ENCODE measurements around the gene PPIL1. TPM values are rescaled to one million over a fixed set of nuclear protein-coding genes. Genes with fewer than 3 reads are reported as not detected.

PPIL1 gene
- total RNA-seq, 1 experiment from 2014 or later, result 72.0 TPM

DNA sequence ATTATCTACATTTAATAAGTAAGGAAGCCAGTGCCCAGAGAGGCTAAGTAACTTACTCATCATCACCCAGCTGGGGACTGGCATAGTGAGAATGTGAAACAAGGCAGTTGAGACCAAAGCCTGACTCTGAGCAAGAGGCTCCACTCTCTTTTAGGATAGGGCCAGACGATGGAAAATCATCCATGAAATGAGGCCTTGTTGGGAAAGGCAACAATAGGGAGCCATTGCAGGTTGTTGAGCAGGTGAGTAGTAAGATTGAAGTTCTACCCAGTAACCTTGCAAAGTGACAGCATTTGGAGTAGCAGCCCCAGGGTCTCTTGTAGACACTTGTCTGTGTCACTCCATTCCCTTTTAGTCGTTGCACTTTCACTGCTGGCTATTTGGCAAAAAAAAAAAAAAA, 32.8 kb downstream of the PPIL1 start:
- no peak for DNase-seq (ENCODE audit: low spot score)
- ChIA-PET POLR2A (ENCODE audit: low non-redundant PET) (no interaction called here), CTCF (no interaction called here)
- Histone ChIP-seq H3K4me1 (ENCODE audit: insufficient read depth, low read length, poor library complexity, severe bottlenecking) (peaks cover 5% of the 10 kb centered on the region), H3K9me3 (ENCODE audit: low read depth, low read length, poor library complexity, severe bottlenecking) (no peaks in the 10 kb centered on the region), H3K4me3 (ENCODE audit: low read depth, low read length, poor library complexity, severe bottlenecking) (no peak overlapping the region), H3K27me3 (replicated peaks; ENCODE audit: insufficient read depth, low read depth, low read length, poor library complexity) (peaks cover 4% of the 10 kb centered on the region), H3K27ac (ENCODE audit: low read depth, low read length, poor library complexity, severe bottlenecking) (no peak overlapping the region), H3K36me3 (ENCODE audit: insufficient read depth, low read length, poor library complexity, severe bottlenecking) (no peaks in the 10 kb centered on the region)
- intact Hi-C loops (cut with micrococcal nuclease; ENCODE audit: unreplicated experiment), result no loop called here
- no peak for TF ChIP-seq EZH2 (IDR thresholded peaks at IDR 0.05; ENCODE audit: borderline replicate concordance, low read depth, low read length, poor library complexity, severe bottlenecking)
- TF ChIP-seq, protein P1, sequence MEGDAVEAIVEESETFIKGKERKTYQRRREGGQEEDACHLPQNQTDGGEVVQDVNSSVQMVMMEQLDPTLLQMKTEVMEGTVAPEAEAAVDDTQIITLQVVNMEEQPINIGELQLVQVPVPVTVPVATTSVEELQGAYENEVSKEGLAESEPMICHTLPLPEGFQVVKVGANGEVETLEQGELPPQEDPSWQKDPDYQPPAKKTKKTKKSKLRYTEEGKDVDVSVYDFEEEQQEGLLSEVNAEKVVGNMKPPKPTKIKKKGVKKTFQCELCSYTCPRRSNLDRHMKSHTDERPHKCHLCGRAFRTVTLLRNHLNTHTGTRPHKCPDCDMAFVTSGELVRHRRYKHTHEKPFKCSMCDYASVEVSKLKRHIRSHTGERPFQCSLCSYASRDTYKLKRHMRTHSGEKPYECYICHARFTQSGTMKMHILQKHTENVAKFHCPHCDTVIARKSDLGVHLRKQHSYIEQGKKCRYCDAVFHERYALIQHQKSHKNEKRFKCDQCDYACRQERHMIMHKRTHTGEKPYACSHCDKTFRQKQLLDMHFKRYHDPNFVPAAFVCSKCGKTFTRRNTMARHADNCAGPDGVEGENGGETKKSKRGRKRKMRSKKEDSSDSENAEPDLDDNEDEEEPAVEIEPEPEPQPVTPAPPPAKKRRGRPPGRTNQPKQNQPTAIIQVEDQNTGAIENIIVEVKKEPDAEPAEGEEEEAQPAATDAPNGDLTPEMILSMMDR (conservative IDR thresholded peaks at IDR 0.05; ENCODE audit: low read depth, low read length), result no peak
- BruUV-seq (replicated peaks), result no TSS peak

DNA sequence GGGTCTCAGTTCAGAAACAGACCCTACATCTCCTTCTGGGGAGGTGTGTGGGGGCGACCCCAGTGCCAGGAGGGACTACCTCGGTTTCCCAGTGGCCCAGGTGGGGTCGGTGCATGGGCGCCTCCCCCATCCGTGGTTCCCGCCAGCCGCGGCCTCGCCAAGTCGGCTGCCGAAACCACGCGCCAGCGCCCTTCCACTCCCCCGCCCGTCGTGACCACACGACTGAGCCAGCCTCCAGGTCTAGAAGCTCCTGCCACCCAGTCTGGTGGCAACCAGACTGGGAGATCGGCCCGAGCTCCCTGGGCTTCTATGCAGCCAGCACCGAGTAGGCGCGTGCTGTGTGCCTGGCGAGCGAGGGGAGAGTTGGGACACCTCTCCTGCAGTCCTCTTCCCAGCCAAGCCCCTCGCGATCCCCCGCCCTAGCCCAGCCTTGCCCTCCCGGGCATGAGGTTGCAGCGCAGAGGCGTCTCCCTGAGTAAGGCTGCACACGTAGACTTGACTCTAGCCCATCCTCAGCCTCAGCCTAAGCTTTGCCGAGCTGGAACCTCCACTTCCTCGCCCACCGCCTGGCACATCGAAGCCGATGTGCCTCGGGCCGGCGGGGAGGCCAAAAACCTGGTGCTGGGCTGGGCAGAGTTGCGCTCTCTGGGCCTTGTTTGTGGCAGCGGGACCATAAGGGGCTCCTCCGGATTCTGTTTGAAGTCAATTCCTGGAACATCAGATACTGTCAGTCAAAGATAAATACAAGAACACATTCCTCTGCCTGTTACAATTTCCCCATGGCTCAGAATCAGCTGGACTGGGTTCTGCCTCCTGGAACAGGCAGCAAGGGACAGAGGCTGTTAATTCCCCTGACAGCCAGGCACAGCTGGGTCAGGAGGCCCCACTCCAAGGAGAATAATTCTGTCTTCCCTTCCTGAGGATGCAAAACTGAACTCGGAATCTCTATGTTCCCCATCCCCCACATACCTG, 33.9 kb downstream of the PPIL1 start:
- peak overlapping the region; percentile 52 for H3K4me3 ChIP-seq (ENCODE audit: low read depth, low read length, poor library complexity, severe bottlenecking)
- intact Hi-C loops (cut with micrococcal nuclease; ENCODE audit: unreplicated experiment), result no loop called here
- TF ChIP-seq EZH2 (IDR thresholded peaks at IDR 0.05; ENCODE audit: borderline replicate concordance, low read depth, low read length, poor library complexity, severe bottlenecking), result no peak
- TF ChIP-seq, protein P1 (conservative IDR thresholded peaks at IDR 0.05; ENCODE audit: low read depth, low read length), result no peak
- ChIA-PET POLR2A (ENCODE audit: low non-redundant PET) (no interaction called here), CTCF (no interaction called here)
- peaks cover 5% of the 10 kb centered on the region for H3K4me1 ChIP-seq (ENCODE audit: insufficient read depth, low read length, poor library complexity, severe bottlenecking)
- no peaks in the 10 kb centered on the region for H3K9me3 ChIP-seq (ENCODE audit: low read depth, low read length, poor library complexity, severe bottlenecking)
- no peak for DNase-seq (ENCODE audit: low spot score)
- no peaks in the 10 kb centered on the region for H3K36me3 ChIP-seq (ENCODE audit: insufficient read depth, low read length, poor library complexity, severe bottlenecking)
- H3K27me3 ChIP-seq (replicated peaks; ENCODE audit: insufficient read depth, low read depth, low read length, poor library complexity), result peaks cover 4% of the 10 kb centered on the region
- no peak overlapping the region for H3K27ac ChIP-seq (ENCODE audit: low read depth, low read length, poor library complexity, severe bottlenecking)
- BruUV-seq (replicated peaks), result no TSS peak

DNA sequence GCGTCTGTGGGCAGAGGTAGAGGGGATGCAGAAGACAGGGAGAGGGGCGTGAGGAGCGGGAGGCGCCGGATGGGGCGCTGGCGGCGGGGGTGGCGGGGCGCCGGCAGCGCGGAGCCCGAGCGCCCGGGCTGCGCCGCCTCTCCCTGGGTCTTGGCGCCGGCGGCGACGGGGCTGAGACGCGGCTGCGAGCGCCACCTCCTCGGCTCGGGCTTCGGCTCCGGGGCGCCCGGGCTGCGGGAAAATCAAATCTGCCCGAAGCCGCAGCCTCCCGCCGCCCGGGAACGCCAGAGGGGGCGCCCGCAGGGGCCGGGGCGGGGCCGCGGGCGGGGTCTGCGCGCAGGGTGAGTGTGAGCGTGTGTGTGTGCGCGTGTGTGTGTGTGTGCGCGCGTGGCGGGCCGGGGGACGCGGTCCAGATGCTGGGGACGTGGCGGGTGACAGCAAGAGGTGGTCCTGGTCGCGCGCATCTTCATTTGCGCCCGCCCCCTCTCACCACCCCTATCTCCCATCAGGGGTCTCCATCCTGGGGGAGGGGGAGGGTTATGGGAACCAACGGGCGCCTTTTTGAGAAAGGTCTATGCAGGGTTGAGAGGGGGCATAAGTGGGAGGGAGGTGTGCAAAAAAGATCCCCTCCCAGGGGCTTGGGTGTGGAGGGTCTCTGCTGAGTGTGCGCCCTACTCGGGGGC, 34.7 kb downstream of the PPIL1 start:
- H3K4me1 ChIP-seq (ENCODE audit: insufficient read depth, low read length, poor library complexity, severe bottlenecking), result peaks cover 5% of the 10 kb centered on the region
- ChIA-PET POLR2A (ENCODE audit: low non-redundant PET) (no interaction called here), CTCF (no interaction called here)
- no peak overlapping the region for H3K27ac ChIP-seq (ENCODE audit: low read depth, low read length, poor library complexity, severe bottlenecking)
- H3K4me3 ChIP-seq (ENCODE audit: low read depth, low read length, poor library complexity, severe bottlenecking), result peak overlapping the region; percentile 52
- peaks cover 4% of the 10 kb centered on the region for H3K27me3 ChIP-seq (replicated peaks; ENCODE audit: insufficient read depth, low read depth, low read length, poor library complexity)
- peak; percentile 69 for DNase-seq (ENCODE audit: low spot score)
- no peaks in the 10 kb centered on the region for H3K9me3 ChIP-seq (ENCODE audit: low read depth, low read length, poor library complexity, severe bottlenecking)
- H3K36me3 ChIP-seq (ENCODE audit: insufficient read depth, low read length, poor library complexity, severe bottlenecking), result no peaks in the 10 kb centered on the region
- TF ChIP-seq EZH2 (IDR thresholded peaks at IDR 0.05; ENCODE audit: borderline replicate concordance, low read depth, low read length, poor library complexity, severe bottlenecking), result no peak
- TF ChIP-seq, protein P1 (conservative IDR thresholded peaks at IDR 0.05; ENCODE audit: low read depth, low read length), result peak; percentile 25; the same call in 1 of the 2 replicates
- BruUV-seq (replicated peaks), result no TSS peak
- intact Hi-C loops (cut with micrococcal nuclease; ENCODE audit: unreplicated experiment), result no loop called here
